ENCODE measurements around the gene GRB14.

DNA sequence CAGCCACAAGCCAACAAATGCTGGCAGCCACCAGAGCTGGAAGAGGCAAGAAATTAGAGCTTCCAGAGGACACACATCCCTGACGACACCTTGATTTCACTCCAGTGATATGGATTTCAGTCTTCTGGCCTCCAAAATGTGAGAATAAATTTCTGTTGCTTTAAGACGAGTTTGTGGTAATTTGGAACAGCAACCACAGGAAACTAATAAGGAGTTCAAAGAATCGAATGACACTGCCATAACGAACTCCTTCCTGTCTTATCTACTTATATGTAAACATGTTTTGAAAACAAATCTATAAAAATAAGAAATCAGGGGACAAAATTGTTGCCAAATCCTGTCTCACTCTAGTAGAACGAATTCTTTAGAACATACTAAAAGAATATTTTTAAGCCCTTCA, 75.8 kb downstream of the GRB14 start:
- TF ChIP-seq CTCF (IDR thresholded peaks at IDR 0.05) = no peak
- TF ChIP-seq EZH2 (IDR thresholded peaks at IDR 0.05) = no peak
